ENCODE data around the gene CYB5B.

- no peak for TF ChIP-seq POLR2A (IDR thresholded peaks at IDR 0.05; ENCODE audit: low read depth, low read length)
- no peak for TF ChIP-seq POLR2AphosphoS5 (IDR thresholded peaks at IDR 0.05; ENCODE audit: low read depth, low read length)
- no peak for TF ChIP-seq TAF1 (IDR thresholded peaks at IDR 0.05; ENCODE audit: low read depth, low read length)
- TF ChIP-seq SPI1 (IDR thresholded peaks at IDR 0.05; ENCODE audit: low read depth, low read length): no peak
- TF ChIP-seq POU2F2 (IDR thresholded peaks at IDR 0.05; ENCODE audit: low read depth, low read length): no peak
These were observed 59.2 kb downstream of the CYB5B start for GRCh38 chr16:69483611-69484010.
